ENCODE results near the gene FARP2.

DNA sequence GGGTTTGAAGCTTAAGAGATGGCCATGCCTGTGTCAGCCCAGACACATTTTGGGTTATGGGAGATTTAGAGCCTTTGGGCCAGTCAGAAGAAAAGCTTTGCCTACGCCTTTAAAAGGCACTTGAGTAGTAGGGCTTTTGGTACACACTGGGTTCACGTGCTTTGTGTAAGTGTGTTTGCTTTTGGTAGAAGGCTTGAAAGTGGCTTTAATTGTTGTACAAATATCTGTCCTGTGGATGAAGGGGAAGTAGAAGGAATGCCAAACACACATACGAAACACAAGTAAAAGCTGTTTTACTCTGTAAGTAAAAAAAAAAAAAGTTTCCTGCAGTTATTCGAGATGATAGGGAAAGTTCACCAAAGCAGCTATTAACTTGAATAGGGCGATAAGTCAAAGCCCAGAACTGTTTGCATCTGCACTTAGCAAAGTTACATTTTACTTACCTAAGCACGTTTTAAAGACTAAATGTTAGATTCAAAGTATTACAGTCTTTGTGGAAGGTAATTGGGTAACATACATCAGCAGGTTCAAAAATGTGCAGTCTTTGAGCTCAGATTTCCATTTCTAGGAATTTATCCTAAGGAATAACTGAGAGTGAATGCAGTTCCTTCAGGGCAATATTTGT, 76.9 kb downstream of the FARP2 start:
- TF ChIP-seq, protein P1, sequence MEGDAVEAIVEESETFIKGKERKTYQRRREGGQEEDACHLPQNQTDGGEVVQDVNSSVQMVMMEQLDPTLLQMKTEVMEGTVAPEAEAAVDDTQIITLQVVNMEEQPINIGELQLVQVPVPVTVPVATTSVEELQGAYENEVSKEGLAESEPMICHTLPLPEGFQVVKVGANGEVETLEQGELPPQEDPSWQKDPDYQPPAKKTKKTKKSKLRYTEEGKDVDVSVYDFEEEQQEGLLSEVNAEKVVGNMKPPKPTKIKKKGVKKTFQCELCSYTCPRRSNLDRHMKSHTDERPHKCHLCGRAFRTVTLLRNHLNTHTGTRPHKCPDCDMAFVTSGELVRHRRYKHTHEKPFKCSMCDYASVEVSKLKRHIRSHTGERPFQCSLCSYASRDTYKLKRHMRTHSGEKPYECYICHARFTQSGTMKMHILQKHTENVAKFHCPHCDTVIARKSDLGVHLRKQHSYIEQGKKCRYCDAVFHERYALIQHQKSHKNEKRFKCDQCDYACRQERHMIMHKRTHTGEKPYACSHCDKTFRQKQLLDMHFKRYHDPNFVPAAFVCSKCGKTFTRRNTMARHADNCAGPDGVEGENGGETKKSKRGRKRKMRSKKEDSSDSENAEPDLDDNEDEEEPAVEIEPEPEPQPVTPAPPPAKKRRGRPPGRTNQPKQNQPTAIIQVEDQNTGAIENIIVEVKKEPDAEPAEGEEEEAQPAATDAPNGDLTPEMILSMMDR (conservative IDR thresholded peaks at IDR 0.05; ENCODE audit: low read depth, low read length) = no peak
- no peak for TF ChIP-seq EZH2 (IDR thresholded peaks at IDR 0.05; ENCODE audit: low read length, unreplicated experiment)

All from PC-3 (cell line).